ENCODE results near the gene TSHR. TPM values are rescaled to one million over a fixed set of nuclear protein-coding genes. Genes with fewer than 3 reads are reported as not detected.

The TSHR gene
- total RNA-seq, 4 donors from 2014 or later = not detected

GRCh38 chr14:81055971-81056370 is 100.5 kb downstream of the TSHR start:
- Histone ChIP-seq H3K36me3 (no peaks in the 10 kb centered on the region), H3K27me3 (no peaks in the 10 kb centered on the region), H3K9me3 (peaks cover 4% of the 10 kb centered on the region), H3K4me3 (no peak overlapping the region), H3K4me1 (no peaks in the 10 kb centered on the region), H3K27ac (no peak overlapping the region)
- 98% methylated on average over 5 of the region's 5 CpGs for WGBS
- TF ChIP-seq CTCF (IDR thresholded peaks at IDR 0.05) (no peak), POLR2AphosphoS5 (IDR thresholded peaks at IDR 0.05) (no peak), POLR2A (IDR thresholded peaks at IDR 0.05) (no peak), EP300 (IDR thresholded peaks at IDR 0.05) (no peak)
- no peak for DNase-seq (ENCODE audit: low spot score in 2 of 2)

DNA sequence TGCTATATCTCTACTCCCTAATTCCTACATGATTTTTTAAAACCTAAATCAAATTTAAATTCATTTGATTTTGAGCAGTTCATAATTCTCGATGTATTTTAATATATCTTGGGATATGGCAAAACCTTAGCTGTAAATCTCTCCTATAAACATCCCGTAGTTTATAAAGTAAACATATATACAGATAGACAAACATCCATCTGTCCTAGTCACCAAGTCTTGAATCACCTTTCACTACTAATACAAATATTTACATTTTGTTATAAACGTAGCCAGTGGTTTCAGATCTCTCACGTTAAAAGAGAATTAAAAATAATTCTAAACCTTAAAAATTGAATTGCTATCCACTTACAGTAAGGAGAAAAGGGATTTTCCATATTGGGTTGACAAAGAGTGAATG is 107.0 kb downstream of the TSHR start:
- TF ChIP-seq POLR2AphosphoS5 (IDR thresholded peaks at IDR 0.05) = no peak
- no peak for TF ChIP-seq POLR2A (IDR thresholded peaks at IDR 0.05)
- no peak for TF ChIP-seq EP300 (IDR thresholded peaks at IDR 0.05)
- TF ChIP-seq CTCF (IDR thresholded peaks at IDR 0.05) = no peak
- WGBS = 67% methylated on average over 4 of the region's 4 CpGs
- Histone ChIP-seq H3K4me1 (no peaks in the 10 kb centered on the region), H3K36me3 (no peaks in the 10 kb centered on the region), H3K4me3 (no peak overlapping the region), H3K27me3 (no peaks in the 10 kb centered on the region), H3K9me3 (no peaks in the 10 kb centered on the region), H3K27ac (no peak overlapping the region)
- no peak for DNase-seq (ENCODE audit: low spot score in 2 of 2)

DNA sequence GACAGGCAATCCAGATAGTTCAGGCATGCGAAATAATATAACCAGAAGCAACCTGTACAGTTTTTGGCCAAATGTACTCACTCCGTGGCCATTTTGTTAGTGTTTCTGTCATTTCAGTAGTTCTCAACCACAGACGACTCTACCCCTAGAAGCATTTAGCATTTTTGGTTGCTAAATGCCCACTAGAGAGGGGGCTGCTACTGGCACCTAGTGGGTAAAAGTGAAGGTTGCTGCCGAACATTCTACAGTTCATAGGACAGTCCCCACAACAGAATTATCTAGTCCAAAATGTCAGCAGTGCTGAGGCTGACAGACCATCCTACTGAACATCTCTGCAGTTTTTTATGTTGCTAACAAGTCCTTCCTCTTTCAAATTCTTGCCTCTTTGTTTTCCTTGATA is 107.4 kb downstream of the TSHR start:
- Histone ChIP-seq H3K9me3 (no peaks in the 10 kb centered on the region), H3K27ac (no peak overlapping the region), H3K27me3 (no peaks in the 10 kb centered on the region), H3K36me3 (no peaks in the 10 kb centered on the region), H3K4me3 (no peak overlapping the region), H3K4me1 (no peaks in the 10 kb centered on the region)
- DNase-seq (ENCODE audit: low spot score in 2 of 2) = no peak
- 24% methylated on average over 4 of the region's 4 CpGs for WGBS
- TF ChIP-seq POLR2AphosphoS5 (IDR thresholded peaks at IDR 0.05) = no peak
- no peak for TF ChIP-seq POLR2A (IDR thresholded peaks at IDR 0.05)
- no peak for TF ChIP-seq CTCF (IDR thresholded peaks at IDR 0.05)
- TF ChIP-seq EP300 (IDR thresholded peaks at IDR 0.05) = no peak

DNA sequence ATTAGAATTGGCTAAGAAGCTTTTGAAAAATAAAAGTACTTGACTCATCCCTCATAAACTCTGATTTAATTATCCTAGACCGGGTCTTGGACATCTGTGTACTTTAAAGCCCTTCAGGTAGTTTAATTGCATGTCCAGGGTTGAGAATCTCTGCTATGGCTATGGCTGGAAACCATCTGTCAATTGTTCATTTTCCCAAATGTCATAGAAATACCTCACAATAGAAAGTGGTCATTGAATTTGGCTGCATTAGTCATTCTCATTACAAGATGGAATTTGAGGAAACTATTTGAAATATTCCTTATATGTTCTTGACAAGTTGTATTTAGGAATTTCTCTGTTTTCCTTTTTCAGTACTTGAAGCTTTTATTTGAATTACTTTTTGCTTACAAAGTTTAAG is 111.3 kb downstream of the TSHR start:
- H3K4me1 ChIP-seq = no peaks in the 10 kb centered on the region
- no peak for DNase-seq (ENCODE audit: low spot score in 2 of 2)
- no peaks in the 10 kb centered on the region for H3K27me3 ChIP-seq
- no peak overlapping the region for H3K27ac ChIP-seq
- TF ChIP-seq EP300 (IDR thresholded peaks at IDR 0.05) = no peak
- H3K9me3 ChIP-seq = peaks cover 4% of the 10 kb centered on the region
- no peaks in the 10 kb centered on the region for H3K36me3 ChIP-seq
- 65% methylated on average over 1 of the region's 1 CpG for WGBS
- H3K4me3 ChIP-seq = no peak overlapping the region

DNA sequence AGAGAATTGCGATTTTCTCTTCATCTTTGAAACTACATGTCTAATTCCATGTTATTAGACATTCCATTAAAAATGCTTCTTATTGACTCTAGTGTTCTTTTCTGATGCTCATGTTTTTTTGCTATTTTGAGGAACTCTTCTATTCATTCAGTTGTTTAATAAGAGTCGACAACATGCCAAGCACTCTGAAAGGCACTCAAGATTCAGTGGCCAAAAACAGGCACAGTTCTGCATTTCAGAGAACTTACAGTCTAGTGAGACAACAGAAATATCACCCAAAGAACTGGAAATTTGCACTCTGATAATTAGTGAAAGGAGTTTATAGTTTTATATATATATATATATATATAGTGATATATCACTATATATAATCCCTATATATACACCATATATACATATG is 111.7 kb downstream of the TSHR start:
- no peaks in the 10 kb centered on the region for H3K27me3 ChIP-seq
- TF ChIP-seq POLR2AphosphoS5 (IDR thresholded peaks at IDR 0.05) = no peak
- TF ChIP-seq EP300 (IDR thresholded peaks at IDR 0.05) = no peak
- no peak for TF ChIP-seq CTCF (IDR thresholded peaks at IDR 0.05)
- TF ChIP-seq POLR2A (IDR thresholded peaks at IDR 0.05) = no peak
- no peak for DNase-seq (ENCODE audit: low spot score in 2 of 2)
- H3K27ac ChIP-seq = no peak overlapping the region
- no peak overlapping the region for H3K4me3 ChIP-seq
- H3K36me3 ChIP-seq = no peaks in the 10 kb centered on the region
- WGBS = 80% methylated on average over 2 of the region's 2 CpGs
- peaks cover 4% of the 10 kb centered on the region for H3K9me3 ChIP-seq
- H3K4me1 ChIP-seq = no peaks in the 10 kb centered on the region

DNA sequence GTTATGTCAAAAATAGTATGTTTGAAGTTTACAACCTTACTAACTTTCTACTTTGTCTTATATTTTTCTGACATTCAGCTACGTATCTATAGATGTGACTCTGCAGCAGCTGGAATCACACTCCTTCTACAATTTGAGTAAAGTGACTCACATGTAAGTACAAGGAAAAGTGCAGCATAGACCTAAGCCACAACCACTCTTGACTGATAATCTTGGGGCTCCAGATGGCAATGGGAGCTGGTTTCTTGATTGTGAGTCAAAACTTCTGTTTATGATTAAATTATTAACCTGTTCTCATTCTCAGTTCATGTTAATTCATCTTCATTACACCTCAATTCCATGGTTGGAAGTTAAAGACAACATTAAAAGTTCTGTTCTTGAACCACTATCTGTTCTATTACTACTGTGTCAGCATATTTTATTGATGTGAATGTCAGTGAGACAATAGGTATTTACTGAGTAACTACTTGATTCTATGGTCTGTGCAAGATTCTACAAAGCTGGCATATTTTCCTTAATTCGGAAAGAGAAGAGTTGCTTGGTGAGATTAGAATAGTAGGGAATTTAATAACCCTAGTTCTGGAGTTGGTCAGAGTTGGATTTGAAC is 112.9 kb downstream of the TSHR start:
- no peaks in the 10 kb centered on the region for H3K27me3 ChIP-seq
- TF ChIP-seq POLR2A (IDR thresholded peaks at IDR 0.05) (no peak), POLR2AphosphoS5 (IDR thresholded peaks at IDR 0.05) (no peak)
- H3K4me1 ChIP-seq = no peaks in the 10 kb centered on the region
- no peaks in the 10 kb centered on the region for H3K36me3 ChIP-seq
- no peak overlapping the region for H3K4me3 ChIP-seq
- DNase-seq (ENCODE audit: low spot score in 2 of 2) = no peak
- peaks cover 4% of the 10 kb centered on the region for H3K9me3 ChIP-seq
- H3K27ac ChIP-seq = no peak overlapping the region
- 93% methylated on average over 2 of the region's 2 CpGs for WGBS

Measured in suprapubic skin (tissue), 4 donors.